Measurements from ENCODE around the gene IGSF21.

The IGSF21 gene

DNA sequence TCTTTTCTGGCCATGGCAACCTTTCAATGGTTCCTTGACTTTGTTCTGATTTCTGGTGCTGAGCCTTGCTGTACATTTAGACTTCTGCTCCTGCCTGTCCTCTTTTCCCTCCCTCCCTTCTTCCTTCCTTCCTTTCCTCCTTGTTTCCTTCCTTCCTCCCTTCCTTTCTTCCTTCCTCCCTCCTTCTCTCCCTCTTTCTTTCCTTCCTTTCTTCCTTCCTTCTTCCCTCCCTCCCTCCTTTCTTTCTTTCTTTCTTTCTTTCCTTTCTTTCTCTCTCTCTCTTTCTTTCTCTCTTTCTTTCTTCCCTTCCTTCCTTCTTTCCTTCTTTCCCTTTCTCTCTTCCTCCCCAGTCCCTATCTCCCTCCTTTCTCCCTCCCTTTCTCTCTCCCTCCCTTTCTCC is 10.4 kb upstream of the IGSF21 start:
- DNase-seq: no peak

GRCh38 chr1:18099026-18099425 is 8.6 kb upstream of the IGSF21 start:
- DNase-seq: no peak

GRCh38 chr1:18100060-18100459 is 7.5 kb upstream of the IGSF21 start:
- DNase-seq: no peak

- peak; percentile 77 for DNase-seq
These were observed 7.0 kb upstream of the IGSF21 start for GRCh38 chr1:18100491-18101063.

DNA sequence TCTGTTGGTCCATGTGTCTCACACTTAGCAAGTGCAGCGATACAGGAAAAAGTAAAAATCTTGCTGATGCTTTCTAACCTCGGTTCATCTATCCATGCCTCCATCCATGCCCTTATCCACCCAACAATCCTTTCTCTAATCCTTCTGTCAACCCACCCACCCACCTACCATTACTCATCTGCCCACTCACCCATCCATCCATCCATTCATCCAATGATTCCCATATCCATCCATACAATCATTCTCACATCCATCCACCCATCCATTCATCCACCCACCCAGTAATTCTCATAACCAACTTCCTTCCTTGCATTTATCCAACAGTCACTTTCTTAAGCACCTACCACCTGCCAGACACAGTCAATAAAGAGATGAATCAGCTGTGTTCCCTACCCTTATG is 6.1 kb upstream of the IGSF21 start:
- DNase-seq: no peak

- no peak for DNase-seq
These were observed 3.7 kb upstream of the IGSF21 start for GRCh38 chr1:18103788-18104421.

DNA sequence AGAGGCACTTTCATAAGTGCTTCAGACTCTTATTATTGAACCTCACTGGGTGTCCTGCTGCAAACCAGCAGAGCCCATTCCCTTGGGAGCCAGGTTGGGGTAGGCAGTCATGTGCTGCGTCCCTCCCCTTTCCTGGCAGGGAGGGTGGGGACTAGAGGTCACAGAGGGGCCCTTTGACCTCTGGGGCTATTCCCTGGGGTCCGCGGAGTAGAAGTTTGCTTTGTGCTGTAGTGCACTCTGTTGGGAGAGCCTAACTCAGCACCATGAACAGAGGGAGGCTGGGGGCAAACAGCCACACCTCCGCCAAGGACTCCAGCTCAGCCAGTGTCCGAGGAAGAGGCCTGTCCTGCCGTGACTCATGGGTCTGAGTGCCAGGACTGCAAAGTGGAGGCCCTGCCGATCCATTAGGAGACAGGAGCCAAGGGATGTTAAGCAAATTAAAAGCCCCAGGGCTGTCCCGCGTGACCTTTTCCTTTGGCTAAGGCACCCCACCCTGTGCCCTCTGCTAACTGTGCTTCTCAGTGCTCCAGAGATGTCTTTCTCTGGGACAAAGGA is 3.0 kb upstream of the IGSF21 start:
- DNase-seq: no peak

DNA sequence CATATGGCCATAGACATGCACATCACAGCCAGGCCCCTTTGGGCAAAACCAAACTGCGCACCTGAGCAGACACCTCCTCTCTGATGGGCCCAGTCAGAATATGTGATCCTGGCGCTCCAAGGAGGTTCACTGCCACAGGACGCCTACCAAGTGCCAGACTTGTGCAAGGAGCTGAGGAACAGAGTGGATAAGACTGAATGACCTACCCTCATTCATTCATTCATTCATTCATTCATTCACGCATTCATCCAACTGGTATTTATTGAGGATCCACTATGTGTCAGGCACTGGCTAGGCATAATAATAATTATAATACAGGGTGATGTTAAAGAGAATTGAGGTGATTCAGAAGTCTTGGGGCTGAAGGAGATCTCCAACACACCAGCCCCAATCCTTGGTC is 2.4 kb upstream of the IGSF21 start:
- DNase-seq: no peak

GRCh38 chr1:18108299-18109057 is 880 bp downstream of the IGSF21 start:
- no peak for DNase-seq

GRCh38 chr1:18109058-18109755 is 1.6 kb downstream of the IGSF21 start:
- no peak for DNase-seq

DNA sequence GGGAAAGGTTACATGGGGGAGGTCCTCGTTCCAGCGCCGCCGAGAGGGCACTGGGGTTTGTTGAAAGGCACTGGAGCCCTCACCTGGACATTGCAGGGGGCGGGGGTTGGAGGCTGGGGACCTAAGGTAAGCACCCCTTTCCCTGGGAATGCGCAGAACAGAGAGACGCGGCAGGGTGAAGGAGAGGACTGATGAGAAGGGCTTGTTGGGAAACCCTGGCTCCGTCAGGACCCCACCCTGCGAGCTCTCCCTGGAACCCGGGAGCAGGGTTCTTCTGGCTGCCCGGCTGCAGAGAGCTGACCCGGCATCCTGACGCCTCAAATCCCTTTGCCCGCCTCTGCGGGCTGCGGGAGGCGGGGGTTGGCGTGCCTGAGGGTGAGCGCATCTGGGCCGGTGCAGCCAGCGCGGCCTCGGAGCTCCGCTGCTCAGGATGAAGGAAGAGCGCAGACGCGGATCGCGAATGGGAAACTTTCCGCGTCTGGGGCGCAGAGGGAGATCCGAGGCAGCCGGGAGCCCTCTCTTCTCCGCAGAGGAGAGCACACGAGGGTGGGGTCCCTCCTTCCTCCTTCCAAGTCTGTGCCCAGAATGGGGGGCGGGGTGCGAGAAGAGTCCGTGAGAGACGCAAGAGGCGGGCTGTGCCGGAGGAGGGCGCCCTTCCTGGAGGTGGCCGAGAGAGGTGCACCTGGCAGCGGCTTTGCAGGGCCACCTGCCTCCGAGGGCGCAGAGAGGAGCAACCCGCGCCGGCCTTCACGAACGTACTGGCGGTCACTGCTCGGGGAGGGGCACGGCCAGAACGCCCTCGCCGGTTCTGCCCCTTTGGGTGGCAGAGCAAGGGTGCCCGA is 2.4 kb downstream of the IGSF21 start:
- no peak for DNase-seq

- DNase-seq: no peak
These were observed 3.0 kb downstream of the IGSF21 start for GRCh38 chr1:18110598-18110939.

DNA sequence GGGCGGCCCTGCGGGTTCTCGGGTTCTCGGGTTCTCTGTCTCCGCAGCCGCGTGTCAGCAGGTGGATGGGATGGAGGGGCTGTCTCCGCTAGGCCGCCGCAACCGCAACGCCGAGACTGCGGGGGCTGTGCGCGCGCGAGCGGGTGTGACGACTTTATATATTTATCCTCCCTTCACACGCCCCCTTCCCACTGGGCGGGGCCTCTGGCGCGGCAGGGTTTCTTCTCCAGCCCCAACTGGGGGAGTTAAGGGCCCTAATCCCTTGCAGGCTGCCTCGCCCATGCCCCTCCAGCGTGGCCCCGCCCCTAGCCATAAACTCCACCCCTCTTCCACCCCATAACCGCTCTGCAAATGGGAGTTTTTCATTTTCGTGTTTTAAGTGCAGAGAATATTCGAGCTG is 3.4 kb downstream of the IGSF21 start:
- no peak for DNase-seq

DNA sequence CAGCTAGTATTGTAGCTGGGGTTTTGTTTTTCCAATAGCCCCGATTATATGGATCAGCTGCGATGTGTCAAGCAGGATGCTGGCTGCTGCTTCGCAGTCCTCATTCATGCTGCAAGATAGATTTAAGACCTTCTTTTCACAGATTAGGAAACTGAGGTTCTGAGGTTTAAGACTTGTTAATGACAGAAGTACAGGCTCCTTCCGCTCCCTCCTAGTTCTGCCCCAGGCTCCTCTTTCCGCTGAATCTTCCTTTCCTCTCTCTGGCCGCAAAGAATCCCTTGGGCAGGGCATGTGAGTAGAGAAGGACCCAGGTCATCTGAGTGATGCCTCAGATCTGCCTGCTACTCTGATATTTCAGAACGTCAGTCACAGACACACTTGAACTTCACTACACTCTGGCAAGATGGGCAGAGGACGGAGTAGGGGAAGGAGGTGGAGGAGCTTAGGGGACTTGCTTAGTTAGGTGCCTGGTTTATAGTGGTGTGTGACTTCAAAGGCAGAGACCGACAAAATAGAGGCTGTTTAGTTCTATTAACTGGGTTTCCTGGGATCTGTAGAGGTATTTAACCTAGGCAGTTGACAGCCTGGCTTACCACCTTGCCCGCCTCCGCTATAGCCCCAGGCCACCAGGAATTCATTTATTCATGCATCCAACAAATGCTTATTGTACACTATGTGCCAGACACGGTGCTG is 4.2 kb downstream of the IGSF21 start:
- DNase-seq: no peak

DNA sequence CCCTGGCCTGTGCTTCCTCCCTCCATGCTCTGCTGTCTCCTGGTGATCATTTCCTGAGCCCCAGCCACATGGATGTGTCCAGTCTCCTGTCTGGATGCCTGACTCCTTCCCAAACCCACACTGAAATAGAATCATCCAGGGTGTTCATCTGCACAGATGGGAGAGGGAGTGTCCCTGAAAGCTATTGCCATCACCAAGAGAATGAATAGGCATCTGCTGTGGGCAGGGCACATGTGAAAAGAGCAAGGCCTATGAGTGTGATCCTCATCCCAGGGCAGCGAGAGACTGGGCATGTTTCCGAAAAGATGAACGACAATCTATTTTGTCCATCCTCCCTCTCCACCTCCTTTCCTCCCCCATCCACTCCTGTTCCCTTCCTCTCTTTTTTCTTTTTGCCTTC is 5.0 kb downstream of the IGSF21 start:
- no peak for DNase-seq

DNA sequence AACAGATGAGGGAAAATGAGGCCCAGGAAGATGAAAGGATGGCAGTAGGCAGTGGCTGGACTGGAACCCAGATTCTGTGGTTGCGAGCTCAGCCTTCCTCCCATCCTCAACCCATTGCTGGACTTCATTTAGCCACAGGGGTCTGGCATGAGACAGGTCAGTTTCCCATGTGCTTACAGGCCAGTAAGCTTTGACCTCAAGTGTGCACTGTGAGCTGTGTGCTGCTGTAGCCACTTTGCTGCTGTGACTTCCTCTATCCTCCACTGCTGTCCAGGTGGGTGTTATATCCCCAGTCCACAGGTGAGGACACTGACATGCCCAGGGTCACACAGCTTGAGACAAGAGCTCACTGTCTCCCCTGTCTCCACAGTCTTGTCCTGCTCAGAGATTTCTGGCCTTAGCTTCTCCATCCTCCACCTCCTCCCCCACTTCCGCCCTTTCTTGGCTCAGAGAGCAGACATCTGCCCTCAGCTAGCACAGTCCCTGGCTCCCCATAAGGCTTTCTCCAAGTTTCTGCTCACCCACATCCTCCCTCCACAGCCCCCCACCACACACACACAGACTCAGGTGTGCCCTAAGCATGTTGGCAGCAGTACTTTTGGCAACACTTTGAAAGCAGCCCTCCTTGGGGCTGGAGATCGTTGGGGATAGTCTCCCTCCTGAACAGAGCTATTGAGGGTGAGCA is 7.3 kb downstream of the IGSF21 start:
- no peak for DNase-seq

GRCh38 chr1:18116777-18117176 is 9.2 kb downstream of the IGSF21 start:
- no peak for DNase-seq

DNA sequence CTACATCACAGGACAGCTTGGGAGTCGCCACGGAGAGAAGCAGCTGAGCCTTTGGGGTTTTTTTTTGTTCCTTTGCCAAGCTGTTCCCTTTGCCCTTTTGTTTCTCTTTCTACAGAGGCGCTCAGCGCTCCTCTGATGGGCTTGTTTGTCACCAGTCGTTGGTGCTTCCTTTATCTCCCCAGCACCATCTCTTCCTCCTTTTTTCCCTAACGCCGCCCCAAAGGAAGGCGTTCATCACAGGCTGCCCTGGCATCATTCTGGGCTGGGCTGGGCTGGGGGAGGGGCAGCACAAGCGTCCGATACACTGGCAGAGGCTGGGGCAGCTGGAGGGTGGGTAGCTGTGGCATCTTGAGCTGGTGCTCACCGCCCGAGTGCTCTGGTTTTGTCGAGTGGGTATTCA is 10.5 kb downstream of the IGSF21 start:
- no peak for DNase-seq

DNA sequence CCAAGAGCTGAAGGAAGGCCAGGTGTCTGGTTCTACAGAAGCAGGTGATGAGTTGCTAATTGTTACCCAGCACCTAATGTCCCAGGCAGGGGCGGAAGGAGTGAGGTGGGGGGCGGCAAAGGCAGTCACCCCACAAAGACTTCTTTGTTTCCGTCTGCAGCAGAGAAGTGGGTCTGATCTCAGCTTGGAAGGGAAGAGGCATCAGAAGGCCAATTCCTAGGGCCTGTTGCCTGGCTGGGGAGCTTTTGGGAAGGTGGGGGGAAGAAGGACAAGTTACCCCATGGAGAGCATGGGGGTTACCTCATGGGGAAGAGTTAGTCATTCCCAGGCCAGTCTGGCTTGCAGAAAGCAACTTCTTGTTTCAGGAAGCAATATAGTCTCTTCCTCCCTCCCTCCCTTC is 10.9 kb downstream of the IGSF21 start:
- no peak for DNase-seq

GRCh38 chr1:18119289-18119688 is 11.7 kb downstream of the IGSF21 start:
- no peak for DNase-seq

- no peak for DNase-seq
These were observed 12.3 kb downstream of the IGSF21 start for GRCh38 chr1:18119771-18120377.

Measured in OCI-M1 (cell line).